Measurements from ENCODE around the gene GRM7. TPM values are rescaled to one million over a fixed set of nuclear protein-coding genes. Genes with fewer than 3 reads are reported as not detected.

The GRM7 gene
- total and polyA plus RNA-seq, 9 of the 15 experiments (the other 6 are each of a cell fraction or from before 2014, with no cell fraction given) = not detected

- TF ChIP-seq, protein P1, sequence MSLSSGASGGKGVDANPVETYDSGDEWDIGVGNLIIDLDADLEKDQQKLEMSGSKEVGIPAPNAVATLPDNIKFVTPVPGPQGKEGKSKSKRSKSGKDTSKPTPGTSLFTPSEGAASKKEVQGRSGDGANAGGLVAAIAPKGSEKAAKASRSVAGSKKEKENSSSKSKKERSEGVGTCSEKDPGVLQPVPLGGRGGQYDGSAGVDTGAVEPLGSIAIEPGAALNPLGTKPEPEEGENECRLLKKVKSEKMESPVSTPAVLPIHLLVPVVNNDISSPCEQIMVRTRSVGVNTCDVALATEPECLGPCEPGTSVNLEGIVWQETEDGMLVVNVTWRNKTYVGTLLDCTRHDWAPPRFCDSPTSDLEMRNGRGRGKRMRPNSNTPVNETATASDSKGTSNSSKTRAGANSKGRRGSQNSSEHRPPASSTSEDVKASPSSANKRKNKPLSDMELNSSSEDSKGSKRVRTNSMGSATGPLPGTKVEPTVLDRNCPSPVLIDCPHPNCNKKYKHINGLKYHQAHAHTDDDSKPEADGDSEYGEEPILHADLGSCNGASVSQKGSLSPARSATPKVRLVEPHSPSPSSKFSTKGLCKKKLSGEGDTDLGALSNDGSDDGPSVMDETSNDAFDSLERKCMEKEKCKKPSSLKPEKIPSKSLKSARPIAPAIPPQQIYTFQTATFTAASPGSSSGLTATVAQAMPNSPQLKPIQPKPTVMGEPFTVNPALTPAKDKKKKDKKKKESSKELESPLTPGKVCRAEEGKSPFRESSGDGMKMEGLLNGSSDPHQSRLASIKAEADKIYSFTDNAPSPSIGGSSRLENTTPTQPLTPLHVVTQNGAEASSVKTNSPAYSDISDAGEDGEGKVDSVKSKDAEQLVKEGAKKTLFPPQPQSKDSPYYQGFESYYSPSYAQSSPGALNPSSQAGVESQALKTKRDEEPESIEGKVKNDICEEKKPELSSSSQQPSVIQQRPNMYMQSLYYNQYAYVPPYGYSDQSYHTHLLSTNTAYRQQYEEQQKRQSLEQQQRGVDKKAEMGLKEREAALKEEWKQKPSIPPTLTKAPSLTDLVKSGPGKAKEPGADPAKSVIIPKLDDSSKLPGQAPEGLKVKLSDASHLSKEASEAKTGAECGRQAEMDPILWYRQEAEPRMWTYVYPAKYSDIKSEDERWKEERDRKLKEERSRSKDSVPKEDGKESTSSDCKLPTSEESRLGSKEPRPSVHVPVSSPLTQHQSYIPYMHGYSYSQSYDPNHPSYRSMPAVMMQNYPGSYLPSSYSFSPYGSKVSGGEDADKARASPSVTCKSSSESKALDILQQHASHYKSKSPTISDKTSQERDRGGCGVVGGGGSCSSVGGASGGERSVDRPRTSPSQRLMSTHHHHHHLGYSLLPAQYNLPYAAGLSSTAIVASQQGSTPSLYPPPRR (CRISPR knock-in tag; IDR thresholded peaks at IDR 0.05; ENCODE audit: borderline replicate concordance) = no peak
- TF ChIP-seq MECOM (CRISPR knock-in tag; IDR thresholded peaks at IDR 0.05) (no peak), ZNF253 (CRISPR knock-in tag; conservative IDR thresholded peaks at IDR 0.05) (no peak)
Measured at GRCh38 chr3:7588236-7588635, 727.3 kb downstream of the GRM7 start (continued).

DNA sequence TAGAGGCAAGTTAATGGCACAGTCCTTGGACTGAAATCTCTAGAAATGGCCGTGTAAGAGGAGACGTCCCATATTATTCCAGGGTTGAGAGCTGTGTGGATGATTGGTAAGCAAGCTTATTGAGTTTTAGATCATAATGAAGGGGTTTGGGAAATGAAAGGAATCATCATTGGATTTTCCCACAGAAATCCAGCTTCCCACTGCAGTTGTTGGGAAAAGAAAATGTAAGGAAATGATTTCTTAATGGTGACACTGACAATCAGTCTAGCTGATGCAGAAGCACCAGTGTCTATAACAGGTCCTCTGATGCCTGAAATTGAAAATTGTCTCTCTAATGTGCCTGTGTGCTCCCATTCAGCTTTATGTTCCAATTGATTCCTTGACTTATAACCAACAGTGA, 728.6 kb downstream of the GRM7 start:
- no peaks in the 10 kb centered on the region for H3K27me3 ChIP-seq (ENCODE audit: control insufficient read depth in 2 of 2, insufficient read depth in 2 of 2, low read length in 2 of 2)
- no peaks in the 10 kb centered on the region for H3K9me3 ChIP-seq (replicated peaks; ENCODE audit: control insufficient read depth, insufficient read depth, low read depth, low read length)
- H3K79me2 ChIP-seq (ENCODE audit: control insufficient read depth, insufficient read depth, low read length) = no peaks in the 10 kb centered on the region
- H3K4me2 ChIP-seq (ENCODE audit: insufficient read depth, low read length) = no peak overlapping the region
- 2% methylated on average over 2 of the region's 2 CpGs for WGBS (ENCODE audit: insufficient coverage, low coverage, missing lambda C conversion rate)
- ChIA-PET CTCF (ENCODE audit: low intra/inter-chr PET ratio) (no interaction called here), POLR2A (no interaction called here)
- intact Hi-C loops (cut with micrococcal nuclease) = no loop called here
- BruUV-seq (replicated peaks) = no TSS peak
- H3K9ac ChIP-seq (ENCODE audit: insufficient read depth in 1 of 2, low read depth in 2 of 2, low read length in 2 of 2) = no peak overlapping the region
- no peaks in the 10 kb centered on the region for H4K20me1 ChIP-seq (replicated peaks; ENCODE audit: control insufficient read depth, insufficient read depth, low read length)
- H3K27ac ChIP-seq (ENCODE audit: extremely low read depth, low read depth, low read length) = no peak overlapping the region
- no peaks in the 10 kb centered on the region for H3K36me3 ChIP-seq (ENCODE audit: control insufficient read depth, insufficient read depth, low read length)
- H2AFZ ChIP-seq (ENCODE audit: low read depth, low read length) = no peak overlapping the region
- ATAC-seq (no peak), FAIRE-seq (no peak), DNase-seq (ENCODE audit: extremely low read depth in 1 of 4, low spot score in 3 of 4) (no peak)
- H3K9me1 ChIP-seq (ENCODE audit: control insufficient read depth, insufficient read depth, low read length) = no peaks in the 10 kb centered on the region
- in situ Hi-C loops (cut with MboI) = no loop called here
- H3K4me3 ChIP-seq = no peak overlapping the region
- H3K4me1 ChIP-seq (replicated peaks in 1 of 2; ENCODE audit: control insufficient read depth in 2 of 2, insufficient read depth in 2 of 2, low read length in 2 of 2) = no peaks in the 10 kb centered on the region
- TF ChIP-seq MED1 (CRISPR knock-in tag; IDR thresholded peaks at IDR 0.05; ENCODE audit: borderline replicate concordance) (no peak), GABPB1 (CRISPR knock-in tag; IDR thresholded peaks at IDR 0.05) (no peak), ZNF586 (CRISPR knock-in tag; conservative IDR thresholded peaks at IDR 0.05) (no peak), ZNF311 (CRISPR knock-in tag; IDR thresholded peaks at IDR 0.05) (no peak), ZC3H4 (CRISPR knock-in tag; IDR thresholded peaks at IDR 0.05; ENCODE audit: borderline replicate concordance) (no peak), SRSF1 (IDR thresholded peaks at IDR 0.05; ENCODE audit: low read depth, low read length) (no peak), NFXL1 (CRISPR knock-in tag; IDR thresholded peaks at IDR 0.05) (no peak)
- TF ChIP-seq, protein P2, sequence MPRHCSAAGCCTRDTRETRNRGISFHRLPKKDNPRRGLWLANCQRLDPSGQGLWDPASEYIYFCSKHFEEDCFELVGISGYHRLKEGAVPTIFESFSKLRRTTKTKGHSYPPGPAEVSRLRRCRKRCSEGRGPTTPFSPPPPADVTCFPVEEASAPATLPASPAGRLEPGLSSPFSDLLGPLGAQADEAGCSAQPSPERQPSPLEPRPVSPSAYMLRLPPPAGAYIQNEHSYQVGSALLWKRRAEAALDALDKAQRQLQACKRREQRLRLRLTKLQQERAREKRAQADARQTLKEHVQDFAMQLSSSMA (CRISPR knock-in tag; IDR thresholded peaks at IDR 0.05) = no peak
- TF ChIP-seq, protein P3, sequence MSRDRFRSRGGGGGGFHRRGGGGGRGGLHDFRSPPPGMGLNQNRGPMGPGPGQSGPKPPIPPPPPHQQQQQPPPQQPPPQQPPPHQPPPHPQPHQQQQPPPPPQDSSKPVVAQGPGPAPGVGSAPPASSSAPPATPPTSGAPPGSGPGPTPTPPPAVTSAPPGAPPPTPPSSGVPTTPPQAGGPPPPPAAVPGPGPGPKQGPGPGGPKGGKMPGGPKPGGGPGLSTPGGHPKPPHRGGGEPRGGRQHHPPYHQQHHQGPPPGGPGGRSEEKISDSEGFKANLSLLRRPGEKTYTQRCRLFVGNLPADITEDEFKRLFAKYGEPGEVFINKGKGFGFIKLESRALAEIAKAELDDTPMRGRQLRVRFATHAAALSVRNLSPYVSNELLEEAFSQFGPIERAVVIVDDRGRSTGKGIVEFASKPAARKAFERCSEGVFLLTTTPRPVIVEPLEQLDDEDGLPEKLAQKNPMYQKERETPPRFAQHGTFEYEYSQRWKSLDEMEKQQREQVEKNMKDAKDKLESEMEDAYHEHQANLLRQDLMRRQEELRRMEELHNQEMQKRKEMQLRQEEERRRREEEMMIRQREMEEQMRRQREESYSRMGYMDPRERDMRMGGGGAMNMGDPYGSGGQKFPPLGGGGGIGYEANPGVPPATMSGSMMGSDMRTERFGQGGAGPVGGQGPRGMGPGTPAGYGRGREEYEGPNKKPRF (IDR thresholded peaks at IDR 0.05; ENCODE audit: low read depth, low read length) = no peak
- TF ChIP-seq, protein P4, sequence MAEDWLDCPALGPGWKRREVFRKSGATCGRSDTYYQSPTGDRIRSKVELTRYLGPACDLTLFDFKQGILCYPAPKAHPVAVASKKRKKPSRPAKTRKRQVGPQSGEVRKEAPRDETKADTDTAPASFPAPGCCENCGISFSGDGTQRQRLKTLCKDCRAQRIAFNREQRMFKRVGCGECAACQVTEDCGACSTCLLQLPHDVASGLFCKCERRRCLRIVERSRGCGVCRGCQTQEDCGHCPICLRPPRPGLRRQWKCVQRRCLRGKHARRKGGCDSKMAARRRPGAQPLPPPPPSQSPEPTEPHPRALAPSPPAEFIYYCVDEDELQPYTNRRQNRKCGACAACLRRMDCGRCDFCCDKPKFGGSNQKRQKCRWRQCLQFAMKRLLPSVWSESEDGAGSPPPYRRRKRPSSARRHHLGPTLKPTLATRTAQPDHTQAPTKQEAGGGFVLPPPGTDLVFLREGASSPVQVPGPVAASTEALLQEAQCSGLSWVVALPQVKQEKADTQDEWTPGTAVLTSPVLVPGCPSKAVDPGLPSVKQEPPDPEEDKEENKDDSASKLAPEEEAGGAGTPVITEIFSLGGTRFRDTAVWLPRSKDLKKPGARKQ (CRISPR knock-in tag; IDR thresholded peaks at IDR 0.05) = no peak

Data from K562 (cell line).